Activated CD4-positive, alpha-beta T cell treated with anti-CD3 and anti-CD28 coated beads, Interleukin-2, amount 10 ng/mL, durations not matched to agents 24 days and 14 days (primary cell): ENCODE data around the gene EBF3. TPM values are rescaled to one million over a fixed set of nuclear protein-coding genes. Genes with fewer than 3 reads are reported as not detected.

Experiments used
- DNase-seq: peaks from one replicate; pipeline ENCODE4 v3.0.0; 2022
- H3K27ac Mint-ChIP-seq: one replicate; pipeline ENCODE4 v1.8.0; 2022; ENCODE audit warnings: mild to moderate bottlenecking, mixed read lengths
- H3K27me3 Mint-ChIP-seq: one replicate; pipeline ENCODE4 v1.8.0; 2022; ENCODE audit warnings: mixed read lengths
- H3K36me3 Mint-ChIP-seq: one replicate; pipeline ENCODE4 v1.8.0; 2022; ENCODE audit warnings: low read depth, mild to moderate bottlenecking, mixed read lengths
- H3K4me1 Mint-ChIP-seq: one replicate; pipeline ENCODE4 v1.8.0; 2021; ENCODE audit warnings: mixed read lengths
- H3K4me3 Mint-ChIP-seq: one replicate; pipeline ENCODE4 v1.8.0; 2022; ENCODE audit warnings: mild to moderate bottlenecking, moderate library complexity, mixed read lengths
- H3K9me3 Mint-ChIP-seq: one replicate; pipeline ENCODE4 v1.8.0; 2021; ENCODE audit warnings: mixed read lengths
- intact Hi-C: fragments of 100-400 bp; cut with micrococcal nuclease; formaldehyde crosslinking; loops from one replicate; pipeline ENCODE4 v1.15.1; 2023
- total RNA-seq: library from RNA; stranded (reverse); gene quantifications from 2 replicates; pipeline ENCODE4 v1.2.3, GENCODE V29; 2022

The EBF3 gene
- total RNA-seq, 1 donor from 2014 or later = not detected

GRCh38 chr10:129916506-129916995, 47.5 kb downstream of the EBF3 start:
- Mint-ChIP-seq H3K27me3 (no peaks in the 10 kb centered on the region), H3K27ac (no peak overlapping the region), H3K4me1 (no peaks in the 10 kb centered on the region), H3K9me3 (no peaks in the 10 kb centered on the region), H3K4me3 (no peak overlapping the region), H3K36me3 (no peaks in the 10 kb centered on the region)
- no peak for DNase-seq
- intact Hi-C loops = no loop called here

DNA sequence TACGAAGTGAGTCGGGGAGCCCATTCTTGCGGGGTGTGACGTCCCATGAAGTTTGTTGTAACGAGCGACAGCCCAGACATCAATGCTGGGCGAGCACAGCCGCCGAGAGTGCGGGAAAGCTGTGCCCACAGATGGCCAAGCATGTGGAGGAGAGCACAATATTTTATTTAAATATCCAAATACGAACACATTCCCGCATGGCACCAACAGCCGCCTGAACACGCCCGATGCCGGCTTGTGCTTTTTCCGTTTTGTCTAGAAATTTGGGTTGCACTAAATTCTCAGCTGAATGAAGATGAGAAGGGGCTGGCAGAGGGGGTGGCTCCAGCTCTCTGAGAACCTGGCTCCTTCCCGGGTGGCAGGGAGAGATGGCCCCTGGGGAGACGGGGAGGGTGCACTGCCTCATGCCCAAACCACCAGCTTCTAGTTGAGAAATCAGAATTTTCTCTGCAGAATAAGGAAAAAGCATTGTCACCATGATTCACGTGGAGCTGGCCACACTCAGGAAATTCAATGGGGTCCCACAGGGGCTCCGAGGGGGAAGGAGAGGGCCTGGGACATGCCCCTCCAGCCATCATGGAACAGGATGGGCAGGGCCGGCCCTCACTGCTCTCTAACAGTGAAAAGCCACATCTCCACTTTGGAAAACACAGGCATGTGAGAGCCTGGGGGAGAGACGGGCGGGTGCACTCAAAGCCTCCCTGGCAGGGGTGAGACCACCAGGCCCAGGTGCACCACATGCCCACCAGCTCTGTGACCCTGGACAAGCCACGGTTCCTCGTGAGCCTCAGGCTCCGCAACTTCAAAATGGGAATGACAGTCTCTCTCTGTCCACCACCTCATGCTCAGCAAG, 48.3 kb downstream of the EBF3 start:
- Mint-ChIP-seq H3K36me3 (no peaks in the 10 kb centered on the region), H3K27ac (no peak overlapping the region), H3K4me1 (no peaks in the 10 kb centered on the region), H3K9me3 (no peaks in the 10 kb centered on the region), H3K4me3 (no peak overlapping the region), H3K27me3 (no peaks in the 10 kb centered on the region)
- no peak for DNase-seq
- intact Hi-C loops = no loop called here

DNA sequence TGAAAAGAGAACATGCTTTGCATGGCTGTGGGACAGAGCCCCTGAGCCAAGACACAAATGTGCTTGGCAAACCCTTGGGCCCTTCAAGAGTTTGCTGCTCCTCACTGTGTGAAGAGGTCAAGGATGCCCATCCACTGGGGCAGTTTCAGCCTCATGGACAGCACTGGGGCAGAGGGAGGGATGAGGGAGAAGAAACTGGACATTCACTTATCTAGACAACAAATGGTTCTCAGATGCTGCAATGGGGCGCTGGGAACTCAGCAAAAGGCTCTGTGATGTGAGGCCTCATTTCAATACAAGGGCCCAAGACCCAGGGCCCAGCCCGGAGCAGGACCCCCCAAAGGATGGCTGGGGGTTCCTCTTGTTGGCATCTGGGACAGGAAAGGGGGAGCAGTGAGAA, 49.1 kb downstream of the EBF3 start:
- Mint-ChIP-seq H3K36me3 (no peaks in the 10 kb centered on the region), H3K27ac (no peak overlapping the region), H3K4me1 (no peaks in the 10 kb centered on the region), H3K9me3 (no peaks in the 10 kb centered on the region), H3K4me3 (no peak overlapping the region), H3K27me3 (no peaks in the 10 kb centered on the region)
- no peak for DNase-seq
- intact Hi-C loops = no loop called here

- intact Hi-C loops = no loop called here
- Mint-ChIP-seq H3K27me3 (no peaks in the 10 kb centered on the region), H3K36me3 (no peaks in the 10 kb centered on the region), H3K4me1 (no peaks in the 10 kb centered on the region), H3K4me3 (no peak overlapping the region), H3K27ac (no peak overlapping the region), H3K9me3 (no peaks in the 10 kb centered on the region)
- DNase-seq = no peak
These were observed 49.8 kb downstream of the EBF3 start for GRCh38 chr10:129914153-129914855.

DNA sequence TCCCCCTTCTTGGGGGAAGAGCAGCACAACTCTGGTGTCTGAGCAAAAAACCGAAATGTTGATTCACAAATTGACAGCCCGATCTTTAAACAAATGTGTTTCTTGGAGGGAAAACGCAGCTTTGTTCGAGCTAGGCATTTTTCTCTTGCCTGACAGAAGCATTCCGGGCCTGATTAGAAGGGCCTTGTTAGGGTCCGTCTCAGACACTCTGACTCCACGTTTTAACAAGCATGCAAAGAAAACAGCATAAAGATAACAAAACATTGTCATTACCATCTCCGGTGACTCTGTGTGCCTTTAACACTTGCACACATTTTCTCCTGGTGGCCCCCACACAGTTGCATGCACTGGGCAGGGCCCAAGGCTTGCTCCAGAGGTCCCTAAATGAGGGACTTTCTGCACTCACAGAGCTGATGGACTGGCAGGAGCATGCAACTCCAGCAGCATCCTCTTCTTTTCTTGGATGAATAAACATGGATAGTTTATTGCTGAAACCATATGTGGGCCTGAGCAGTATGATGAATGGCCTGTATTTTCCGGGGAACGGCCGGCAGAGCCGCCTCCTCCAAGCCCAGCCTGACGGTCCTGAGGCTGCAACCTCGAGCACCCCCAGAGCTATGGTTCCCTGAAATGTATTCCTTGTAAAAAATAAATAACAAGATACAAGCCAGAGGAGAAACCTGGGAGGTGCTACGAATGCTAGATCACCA, 50.9 kb downstream of the EBF3 start:
- DNase-seq = no peak
- intact Hi-C loops = no loop called here
- no peak overlapping the region for H3K27ac Mint-ChIP-seq
- H3K36me3 Mint-ChIP-seq = no peaks in the 10 kb centered on the region
- H3K4me1 Mint-ChIP-seq = no peaks in the 10 kb centered on the region
- H3K27me3 Mint-ChIP-seq = no peaks in the 10 kb centered on the region
- H3K4me3 Mint-ChIP-seq = no peak overlapping the region
- no peaks in the 10 kb centered on the region for H3K9me3 Mint-ChIP-seq

DNA sequence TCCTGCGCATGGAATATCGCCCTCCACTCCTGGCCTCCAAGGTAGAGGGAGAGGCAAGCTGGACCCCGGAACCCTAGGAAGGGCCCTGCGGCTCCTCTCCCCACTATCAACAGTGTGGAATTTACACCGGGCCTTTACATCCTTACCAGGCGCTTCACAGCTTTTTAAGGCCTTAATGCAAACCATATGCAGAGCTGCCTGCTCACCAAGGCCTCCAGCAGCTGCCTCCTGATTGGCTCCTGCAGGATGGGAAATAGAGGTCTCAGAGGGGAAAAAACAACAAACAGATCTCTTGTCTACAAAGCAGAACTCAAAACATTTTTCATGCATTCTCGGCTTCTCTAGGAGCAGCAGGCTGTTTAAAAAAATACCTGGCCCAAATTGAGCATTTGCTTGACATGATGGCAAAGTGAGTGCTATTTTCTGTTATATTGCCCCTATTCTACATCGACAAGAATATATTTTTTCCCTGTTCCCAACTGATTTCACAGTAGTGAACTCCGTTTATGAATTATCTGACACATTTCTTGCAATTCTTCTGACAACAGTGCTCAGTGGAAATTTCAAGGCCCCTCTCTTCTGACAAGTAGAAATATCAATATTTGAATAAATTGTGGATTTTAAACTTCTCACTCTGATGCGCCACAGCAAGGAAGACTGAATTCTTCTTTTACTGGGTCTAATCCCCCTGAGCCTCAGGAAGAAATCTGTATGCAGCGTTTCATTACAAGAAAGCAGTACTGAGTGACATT, 51.7 kb downstream of the EBF3 start:
- intact Hi-C loops = no loop called here
- no peaks in the 10 kb centered on the region for H3K36me3 Mint-ChIP-seq
- H3K4me3 Mint-ChIP-seq = no peak overlapping the region
- H3K4me1 Mint-ChIP-seq = no peaks in the 10 kb centered on the region
- no peaks in the 10 kb centered on the region for H3K27me3 Mint-ChIP-seq
- no peak for DNase-seq
- H3K9me3 Mint-ChIP-seq = no peaks in the 10 kb centered on the region
- H3K27ac Mint-ChIP-seq = no peak overlapping the region

DNA sequence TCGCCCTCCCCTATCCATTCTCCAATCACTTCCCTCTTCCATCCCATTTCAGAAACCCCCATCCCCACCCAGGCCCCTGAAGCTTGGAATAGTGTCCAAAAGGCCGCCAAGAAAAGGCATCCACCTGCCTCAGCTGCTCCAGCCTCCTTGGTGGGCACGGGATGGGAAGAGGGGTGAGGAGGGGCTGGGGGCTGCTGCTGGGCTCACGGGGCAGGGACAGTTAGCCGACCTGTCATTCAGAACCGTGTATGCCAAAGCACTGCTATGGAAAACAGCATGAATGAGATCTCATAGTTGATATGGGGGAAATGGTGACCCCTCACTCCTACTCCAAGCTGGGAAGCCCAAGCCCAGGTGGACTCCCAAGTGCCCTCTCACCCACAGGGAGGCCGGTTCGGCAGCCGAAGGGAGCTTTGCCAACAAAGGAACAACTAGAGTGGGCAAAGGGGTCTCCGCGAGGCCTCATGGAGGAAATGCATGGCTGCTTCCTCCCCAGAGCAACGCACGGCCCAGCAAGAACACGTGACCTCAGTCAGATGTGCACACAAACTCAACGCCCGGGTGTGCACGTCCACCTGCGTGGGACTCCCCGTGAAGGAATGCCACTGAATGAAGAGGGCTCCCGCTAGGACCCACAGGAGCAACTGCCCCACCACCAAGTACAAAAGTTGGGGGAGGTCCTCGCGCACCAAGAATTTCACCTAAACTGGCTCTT, 52.5 kb downstream of the EBF3 start:
- no peak for DNase-seq
- intact Hi-C loops = no loop called here
- H3K27me3 Mint-ChIP-seq = no peaks in the 10 kb centered on the region
- no peaks in the 10 kb centered on the region for H3K36me3 Mint-ChIP-seq
- H3K4me1 Mint-ChIP-seq = no peaks in the 10 kb centered on the region
- H3K9me3 Mint-ChIP-seq = no peaks in the 10 kb centered on the region
- no peak overlapping the region for H3K4me3 Mint-ChIP-seq
- H3K27ac Mint-ChIP-seq = no peak overlapping the region

DNA sequence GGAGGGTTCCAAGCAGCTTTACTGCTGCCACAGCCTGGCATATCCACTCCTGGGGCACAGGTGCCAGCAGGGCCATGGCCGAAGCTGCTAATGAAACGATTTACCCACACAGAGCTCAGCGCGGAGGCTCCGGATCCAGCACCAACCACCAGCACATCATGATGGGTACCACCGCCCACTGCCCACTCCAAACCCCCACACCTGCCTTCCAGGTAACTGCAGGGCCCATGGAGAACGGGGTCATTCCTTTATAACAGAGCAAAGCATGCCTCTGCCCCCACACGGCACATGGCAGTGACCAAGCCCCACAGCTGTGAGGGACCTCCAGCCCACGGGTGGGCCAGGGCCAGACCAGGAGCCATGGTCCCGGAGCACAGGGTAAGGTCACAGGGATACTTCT, 53.2 kb downstream of the EBF3 start:
- no peak for DNase-seq
- H3K27ac Mint-ChIP-seq = no peak overlapping the region
- no peaks in the 10 kb centered on the region for H3K9me3 Mint-ChIP-seq
- no peaks in the 10 kb centered on the region for H3K27me3 Mint-ChIP-seq
- no peak overlapping the region for H3K4me3 Mint-ChIP-seq
- no peaks in the 10 kb centered on the region for H3K36me3 Mint-ChIP-seq
- intact Hi-C loops = no loop called here
- H3K4me1 Mint-ChIP-seq = no peaks in the 10 kb centered on the region

DNA sequence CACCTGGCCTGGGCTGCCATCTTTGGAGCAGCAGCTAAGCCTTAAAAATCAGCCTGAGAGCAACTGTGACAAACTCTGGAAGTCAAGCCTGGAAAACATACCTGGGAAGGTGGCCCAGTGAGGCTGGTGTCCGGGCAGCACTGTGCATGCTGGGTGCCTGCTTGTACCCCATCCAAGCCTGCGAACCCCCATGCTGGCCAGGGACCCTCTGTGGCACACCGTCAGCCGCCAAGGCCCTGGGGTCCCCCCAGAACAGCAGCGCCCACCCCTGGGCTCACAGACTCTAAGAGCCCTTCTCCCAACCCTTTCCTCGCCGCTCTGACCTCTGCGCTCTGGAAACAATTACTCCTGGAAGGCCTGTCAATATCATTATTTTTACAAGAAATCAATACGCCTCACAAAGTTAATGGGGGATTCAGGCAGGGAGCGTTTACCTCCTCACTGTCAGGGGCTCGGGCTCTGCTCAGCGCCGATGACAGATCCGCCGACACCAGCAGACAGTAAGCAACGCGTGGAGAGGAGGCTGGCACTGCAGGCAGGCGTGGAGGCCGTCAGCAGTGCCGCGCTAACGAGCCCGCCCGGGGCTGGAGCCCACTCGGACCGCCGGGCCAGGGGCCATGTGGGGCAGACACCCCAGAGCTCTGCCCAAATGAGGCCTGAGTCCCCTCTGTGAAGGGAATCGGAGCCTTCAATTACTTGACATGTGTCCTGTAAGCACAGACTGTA, 54.4 kb downstream of the EBF3 start:
- Mint-ChIP-seq H3K36me3 (no peaks in the 10 kb centered on the region), H3K9me3 (no peaks in the 10 kb centered on the region), H3K4me1 (no peaks in the 10 kb centered on the region), H3K4me3 (no peak overlapping the region), H3K27ac (no peak overlapping the region), H3K27me3 (no peaks in the 10 kb centered on the region)
- DNase-seq = no peak
- intact Hi-C loops = no loop called here

DNA sequence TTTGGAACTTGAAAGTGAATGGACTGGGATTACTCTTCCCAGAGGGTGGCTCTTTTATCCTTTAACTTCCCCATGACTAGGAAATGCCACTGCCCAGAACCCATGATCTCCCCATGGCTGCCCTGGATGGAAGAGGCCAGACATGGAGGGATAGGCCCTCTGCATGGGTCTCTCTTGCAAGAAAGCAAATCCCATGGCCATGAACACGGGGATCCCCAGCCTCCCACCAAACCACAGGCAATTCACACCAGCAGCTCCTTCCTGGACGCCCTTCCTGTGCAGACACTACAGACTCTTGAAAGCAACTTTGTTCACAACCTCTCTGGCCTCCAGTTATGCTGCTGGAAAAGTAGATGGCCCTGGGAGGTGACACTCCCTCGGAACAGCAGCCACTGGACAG, 55.0 kb downstream of the EBF3 start:
- H3K27ac Mint-ChIP-seq = no peak overlapping the region
- H3K36me3 Mint-ChIP-seq = no peaks in the 10 kb centered on the region
- H3K9me3 Mint-ChIP-seq = no peaks in the 10 kb centered on the region
- peaks cover 3% of the 10 kb centered on the region for H3K27me3 Mint-ChIP-seq
- no peaks in the 10 kb centered on the region for H3K4me1 Mint-ChIP-seq
- no peak overlapping the region for H3K4me3 Mint-ChIP-seq
- DNase-seq = no peak
- intact Hi-C loops = no loop called here

- intact Hi-C loops = no loop called here
- peaks cover 3% of the 10 kb centered on the region for H3K27me3 Mint-ChIP-seq
These were observed 55.7 kb downstream of the EBF3 start for GRCh38 chr10:129908406-129908805.

GRCh38 chr10:129905553-129905952, 58.5 kb downstream of the EBF3 start:
- Mint-ChIP-seq H3K27ac (no peak overlapping the region), H3K4me3 (no peak overlapping the region), H3K4me1 (no peaks in the 10 kb centered on the region), H3K27me3 (peaks cover 3% of the 10 kb centered on the region), H3K9me3 (no peaks in the 10 kb centered on the region), H3K36me3 (no peaks in the 10 kb centered on the region)
- intact Hi-C loops = no loop called here
- no peak for DNase-seq

More at GRCh38 chr10:129908406-129908805, 55.7 kb downstream of the EBF3 start:
- H3K9me3 Mint-ChIP-seq = no peaks in the 10 kb centered on the region
- no peaks in the 10 kb centered on the region for H3K36me3 Mint-ChIP-seq
- no peak overlapping the region for H3K27ac Mint-ChIP-seq
- H3K4me1 Mint-ChIP-seq = no peaks in the 10 kb centered on the region
- DNase-seq = no peak
- H3K4me3 Mint-ChIP-seq = no peak overlapping the region
